HFFc6 (cell line): ENCODE results near the gene SIL1. TPM values are rescaled to one million over a fixed set of nuclear protein-coding genes. Genes with fewer than 3 reads are reported as not detected.

ENCODE experiments used
- DNase-seq: peaks from one replicate; pipeline ENCODE4 v3.0.0-alpha.2; 2018
- H3K27ac Mint-ChIP-seq: 2 replicates; pipeline ENCODE4 v1.8.0; 2020; ENCODE audit warnings: mild to moderate bottlenecking, mixed read lengths
- H3K27me3 Mint-ChIP-seq: 2 replicates; pipeline ENCODE4 v1.8.0; 2021; ENCODE audit warnings: mild to moderate bottlenecking, moderate library complexity, mixed read lengths; ENCODE audit not compliant: insufficient read depth
- H3K36me3 Mint-ChIP-seq: 2 replicates; pipeline ENCODE4 v1.8.0; 2021; ENCODE audit warnings: low read depth, mixed read lengths
- H3K4me1 Mint-ChIP-seq: 2 replicates; pipeline ENCODE4 v1.8.0; 2020; ENCODE audit warnings: low read depth, mixed read lengths
- H3K4me3 Mint-ChIP-seq: 2 replicates; pipeline ENCODE4 v1.8.0; 2020; ENCODE audit warnings: mild to moderate bottlenecking, moderate library complexity, mixed read lengths
- H3K9me3 Mint-ChIP-seq: 2 replicates; pipeline ENCODE4 v1.8.0; 2020; ENCODE audit warnings: mild to moderate bottlenecking, mixed read lengths
- CTCF ChIP-seq: fragments of 200-600 bp; sonication (generic); IDR thresholded peaks from 2 replicates; pipeline ENCODE4 v1.5.0; 2021; ENCODE audit warnings: antibody characterized with exemption, mild to moderate bottlenecking
- total RNA-seq, 6 experiments: library from RNA; stranded (reverse); fragmentation: NEBNext Ultra II Directional; extraction: Animal tissue kit (Norgen Biotek cat#: 25700); gene quantifications; 2 replicates in 1 of 6; 3 replicates in 5 of 6; pipeline ENCODE4 v1.2.3, GENCODE V29; 2021

Gene SIL1
- total RNA-seq, 6 experiments from 2014 or later: 64.7 to 84.7 (median 78.7) TPM

DNA sequence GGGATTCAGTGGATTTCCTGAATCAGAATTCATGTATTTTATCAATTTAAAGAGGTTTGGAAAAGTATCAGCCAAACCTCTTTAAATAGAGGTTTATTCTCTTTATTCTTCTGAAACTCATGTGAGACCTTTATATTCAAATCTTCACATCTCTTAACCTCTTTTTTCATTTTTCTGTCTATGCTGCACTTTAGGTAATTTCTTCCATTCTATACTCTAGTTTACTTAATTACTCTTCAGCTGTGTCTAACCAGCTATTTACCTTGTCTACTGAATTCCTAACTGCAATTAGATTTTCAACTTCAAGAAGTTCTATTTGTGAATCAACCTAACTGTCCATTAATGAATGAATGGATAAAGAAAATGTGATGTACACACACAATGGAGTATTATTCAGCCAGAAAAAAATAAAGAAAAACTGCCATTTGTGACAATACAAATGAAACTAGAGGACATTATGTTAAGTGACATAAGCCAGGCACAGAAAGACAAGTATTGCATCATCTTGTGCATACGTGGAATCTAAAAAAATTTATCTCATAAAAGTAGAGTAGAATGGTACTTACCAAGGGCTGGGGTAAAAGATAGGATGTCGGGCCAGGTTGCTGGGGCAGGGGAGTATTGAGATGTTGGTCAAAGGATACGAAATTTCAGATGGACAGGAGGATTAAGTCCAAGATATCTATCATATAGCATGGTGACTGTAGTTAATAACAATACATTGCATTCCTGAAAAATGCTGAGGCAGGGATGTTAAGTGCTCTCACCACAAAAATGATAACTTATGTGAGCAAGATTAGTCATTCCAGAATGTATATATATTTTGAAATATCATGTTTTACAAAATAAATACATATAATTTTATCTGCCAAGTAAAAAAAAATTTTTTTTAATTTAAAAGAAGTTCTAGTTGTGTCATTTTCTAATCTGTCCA, 193.5 kb downstream of the SIL1 start:
- Mint-ChIP-seq H3K9me3 (no peaks in the 10 kb centered on the region), H3K36me3 (0 out of 2 replicates have a peak, but pooled peaks cover 4% of the 10 kb centered on the region), H3K4me3 (no peak overlapping the region)

DNA sequence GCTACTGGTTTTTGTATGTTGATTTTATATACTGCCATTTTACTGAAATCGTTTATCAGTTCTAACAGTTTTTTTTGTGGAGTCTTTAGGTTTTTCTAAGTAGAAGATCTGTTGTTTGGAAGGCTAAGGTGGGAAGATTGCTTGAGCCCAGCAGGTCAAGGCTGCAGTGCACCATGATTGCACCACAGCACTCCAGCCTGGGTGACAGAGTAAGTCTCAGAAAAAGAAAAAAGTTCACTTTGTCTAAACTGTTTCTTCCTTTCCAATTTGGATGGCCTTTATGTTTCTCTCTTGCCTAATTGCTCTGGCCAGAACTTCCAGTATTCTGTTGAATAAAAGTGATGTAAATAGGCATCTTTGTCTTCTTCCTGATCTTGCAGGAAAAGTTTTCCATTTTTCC, 198.5 kb downstream of the SIL1 start:
- no peak overlapping the region for H3K4me3 Mint-ChIP-seq
- DNase-seq: no peak
- H3K36me3 Mint-ChIP-seq: peaks cover 8% of the 10 kb centered on the region
- H3K4me1 Mint-ChIP-seq: no peaks in the 10 kb centered on the region
- H3K27ac Mint-ChIP-seq: no peak overlapping the region
- peaks cover 2% of the 10 kb centered on the region; the same call in 1 of the 2 replicates for H3K27me3 Mint-ChIP-seq
- H3K9me3 Mint-ChIP-seq: no peaks in the 10 kb centered on the region
- TF ChIP-seq CTCF: no peak

More for the DNA sequence above, 193.5 kb downstream of the SIL1 start:
- DNase-seq: no peak
- no peak overlapping the region for H3K27ac Mint-ChIP-seq
- H3K27me3 Mint-ChIP-seq: 0 out of 2 replicates have a peak, but pooled peaks cover 2% of the 10 kb centered on the region
- H3K4me1 Mint-ChIP-seq: no peaks in the 10 kb centered on the region
- TF ChIP-seq CTCF: no peak

- DNase-seq: no peak
- no peaks in the 10 kb centered on the region for H3K9me3 Mint-ChIP-seq
Observed at GRCh38 chr5:138998521-138998920, 199.6 kb downstream of the SIL1 start.

DNA sequence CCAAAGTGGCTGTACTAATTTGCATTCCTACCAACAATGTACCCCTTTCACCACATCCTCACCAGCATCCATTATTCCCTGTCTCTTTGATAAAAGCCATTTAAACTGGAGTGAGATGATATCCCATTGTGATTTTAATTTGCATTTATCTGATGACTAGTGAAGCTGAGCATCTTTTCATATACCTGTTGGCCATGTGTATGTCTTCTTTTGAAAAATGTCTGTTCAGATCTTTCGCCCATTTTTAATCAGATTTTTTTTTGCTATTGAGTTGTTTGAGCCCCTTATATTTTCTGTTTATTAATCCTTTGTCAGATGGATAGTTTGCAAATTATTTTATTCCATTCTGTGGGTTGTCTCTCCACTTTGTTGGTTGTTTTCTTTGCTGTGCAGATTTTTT, 202.0 kb downstream of the SIL1 start:
- no peak for TF ChIP-seq CTCF
- no peak overlapping the region for H3K4me3 Mint-ChIP-seq
- H3K27ac Mint-ChIP-seq: no peak overlapping the region
- H3K27me3 Mint-ChIP-seq: no peaks in the 10 kb centered on the region; the same call in 1 of the 2 replicates
- H3K36me3 Mint-ChIP-seq: peaks cover 5% of the 10 kb centered on the region
- H3K9me3 Mint-ChIP-seq: no peaks in the 10 kb centered on the region
- DNase-seq: no peak
- no peaks in the 10 kb centered on the region for H3K4me1 Mint-ChIP-seq

More at GRCh38 chr5:138998521-138998920, 199.6 kb downstream of the SIL1 start:
- Mint-ChIP-seq H3K27ac (no peak overlapping the region), H3K4me1 (no peaks in the 10 kb centered on the region), H3K27me3 (peaks cover 2% of the 10 kb centered on the region; the same call in 1 of the 2 replicates), H3K4me3 (no peak overlapping the region), H3K36me3 (peaks cover 8% of the 10 kb centered on the region)
- TF ChIP-seq CTCF: no peak

- Mint-ChIP-seq H3K27me3 (no peaks in the 10 kb centered on the region; the same call in 1 of the 2 replicates), H3K9me3 (no peaks in the 10 kb centered on the region), H3K27ac (no peak overlapping the region), H3K4me1 (peaks cover 22% of the 10 kb centered on the region), H3K36me3 (peaks cover 2% of the 10 kb centered on the region; the same call in 1 of the 2 replicates), H3K4me3 (no peak overlapping the region)
- DNase-seq: no peak
- no peak for TF ChIP-seq CTCF
Observed at GRCh38 chr5:138990986-138991590, 207.1 kb downstream of the SIL1 start.
